ENCODE results near the gene SPTAN1.
"Not testable (repeated sequence)": the region's sequence is repeated elsewhere in the genome, so short reads cannot be mapped to it uniquely, and the experiment has no call there.

Gene SPTAN1

DNA sequence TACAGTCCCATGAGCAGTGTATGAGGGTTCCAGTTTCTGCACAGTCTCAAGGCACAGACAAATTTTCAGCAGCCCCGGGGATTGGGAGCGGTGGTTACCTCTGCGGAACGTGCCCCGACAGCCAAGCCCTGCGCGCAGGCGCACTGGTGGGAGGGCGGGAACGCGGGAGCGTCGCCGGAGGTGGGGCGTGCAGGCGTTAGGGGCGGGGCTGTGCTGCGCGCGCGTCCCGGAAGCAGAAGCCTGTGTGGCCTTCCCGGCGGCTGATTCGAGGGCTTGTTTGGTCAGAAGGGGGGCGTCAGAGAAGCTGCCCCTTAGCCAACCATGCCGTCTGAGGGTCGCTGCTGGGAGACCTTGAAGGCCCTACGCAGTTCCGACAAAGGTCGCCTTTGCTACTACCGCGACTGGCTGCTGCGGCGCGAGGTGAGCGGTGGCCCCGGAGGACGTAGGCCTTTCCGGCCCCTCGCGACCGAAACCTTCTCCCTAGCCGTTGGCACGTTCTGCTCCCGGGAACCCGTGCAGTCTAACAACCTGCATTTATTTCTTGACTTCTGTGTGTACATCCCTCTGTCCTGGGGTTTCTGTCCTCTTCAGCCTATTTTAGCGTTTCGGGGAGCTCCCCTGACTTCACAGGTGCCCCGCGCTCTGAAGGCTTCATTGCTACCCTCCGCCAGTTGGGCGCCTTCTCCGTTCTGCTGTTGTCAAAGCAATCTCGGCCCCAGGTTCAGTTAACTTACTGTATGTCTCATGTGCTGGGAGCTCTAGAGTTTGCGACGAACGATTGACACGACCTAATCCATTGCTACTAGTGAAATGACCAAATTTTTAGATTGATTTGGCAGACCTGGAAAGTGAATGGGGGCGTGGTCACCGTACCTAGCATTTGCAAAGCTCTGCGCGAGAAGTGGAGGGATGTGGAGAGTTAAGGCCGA lies 47.6 kb upstream of the SPTAN1 start, which contains the start of gene GLE1:
TSS of gene GLE1 (plus strand) at position 235 of the 929 bp plus-strand sequence. CDS start at position 322, 87 bp downstream.
- no peaks in the 10 kb centered on the region for H4K20me1 ChIP-seq (ENCODE audit: insufficient read depth, low read length)
- H3K9ac ChIP-seq (ENCODE audit: low read length) = peak within 1 kb of the TSS; percentile 82
- H3K4me2 ChIP-seq (ENCODE audit: low read length) = peak within 1 kb of the TSS; percentile 79
- H3K4me1 ChIP-seq (ENCODE audit: insufficient read depth, low read length, severe bottlenecking) = peaks cover 14% of the 10 kb centered on the region
- H3K79me2 ChIP-seq (ENCODE audit: insufficient read depth, low read length) = peaks cover 16% of the 10 kb centered on the region
- H3K36me3 ChIP-seq (ENCODE audit: insufficient read depth, low read length) = peaks cover 37% of the 10 kb centered on the region
- H2AFZ ChIP-seq (ENCODE audit: low read length) = no peak within 1 kb of the TSS
- H3F3A ChIP-seq (ENCODE audit: insufficient read depth, low read length) = no peaks in the 10 kb centered on the region; the same call in 1 of the 2 replicates
- no peaks in the 10 kb centered on the region for H3K9me3 ChIP-seq (ENCODE audit: low read length)
- no peaks in the 10 kb centered on the region for H3K27me3 ChIP-seq (ENCODE audit: insufficient read depth, low read length)
- H3K27ac ChIP-seq (ENCODE audit: low read depth, low read length, poor library complexity, severe bottlenecking) = peak within 1 kb of the TSS; percentile 16
- H3K4me3 ChIP-seq (ENCODE audit: low read depth, low read length, poor library complexity, severe bottlenecking) = peak within 1 kb of the TSS; percentile 91
- no peak for TF ChIP-seq EZH2 (IDR thresholded peaks at IDR 0.05; ENCODE audit: borderline replicate concordance, low read length)
- TF ChIP-seq, protein P1, sequence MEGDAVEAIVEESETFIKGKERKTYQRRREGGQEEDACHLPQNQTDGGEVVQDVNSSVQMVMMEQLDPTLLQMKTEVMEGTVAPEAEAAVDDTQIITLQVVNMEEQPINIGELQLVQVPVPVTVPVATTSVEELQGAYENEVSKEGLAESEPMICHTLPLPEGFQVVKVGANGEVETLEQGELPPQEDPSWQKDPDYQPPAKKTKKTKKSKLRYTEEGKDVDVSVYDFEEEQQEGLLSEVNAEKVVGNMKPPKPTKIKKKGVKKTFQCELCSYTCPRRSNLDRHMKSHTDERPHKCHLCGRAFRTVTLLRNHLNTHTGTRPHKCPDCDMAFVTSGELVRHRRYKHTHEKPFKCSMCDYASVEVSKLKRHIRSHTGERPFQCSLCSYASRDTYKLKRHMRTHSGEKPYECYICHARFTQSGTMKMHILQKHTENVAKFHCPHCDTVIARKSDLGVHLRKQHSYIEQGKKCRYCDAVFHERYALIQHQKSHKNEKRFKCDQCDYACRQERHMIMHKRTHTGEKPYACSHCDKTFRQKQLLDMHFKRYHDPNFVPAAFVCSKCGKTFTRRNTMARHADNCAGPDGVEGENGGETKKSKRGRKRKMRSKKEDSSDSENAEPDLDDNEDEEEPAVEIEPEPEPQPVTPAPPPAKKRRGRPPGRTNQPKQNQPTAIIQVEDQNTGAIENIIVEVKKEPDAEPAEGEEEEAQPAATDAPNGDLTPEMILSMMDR (IDR thresholded peaks at IDR 0.05; ENCODE audit: low read length) = no peak
- no peaks in the 10 kb centered on the region for H3K9me2 ChIP-seq (ENCODE audit: low read depth, low read length)

DNA sequence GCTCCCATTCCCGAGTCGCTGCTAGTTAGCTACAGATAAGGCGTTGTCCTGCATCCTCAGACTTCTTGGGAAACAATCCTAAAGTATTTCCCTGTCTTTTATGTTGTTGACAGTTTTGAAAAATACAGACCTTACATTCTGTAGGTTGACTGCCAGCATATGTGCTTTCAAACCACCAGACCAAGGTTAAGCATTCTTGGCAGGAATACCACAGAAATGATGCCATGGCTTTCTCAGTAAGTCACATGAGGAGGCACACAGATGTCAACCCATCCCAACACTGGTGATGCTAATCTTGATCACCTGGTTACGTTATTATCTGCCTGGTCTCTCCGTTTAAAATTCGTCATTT lies 47.0 kb upstream of the SPTAN1 start:
- H3K4me2 ChIP-seq (ENCODE audit: low read length) = peak overlapping the region; percentile 79
- no peak overlapping the region for H2AFZ ChIP-seq (ENCODE audit: low read length)
- H3K27me3 ChIP-seq (ENCODE audit: insufficient read depth, low read length) = no peaks in the 10 kb centered on the region
- no peaks in the 10 kb centered on the region; the same call in 1 of the 2 replicates for H3F3A ChIP-seq (ENCODE audit: insufficient read depth, low read length)
- peaks cover 14% of the 10 kb centered on the region for H3K4me1 ChIP-seq (ENCODE audit: insufficient read depth, low read length, severe bottlenecking)
- H3K79me2 ChIP-seq (ENCODE audit: insufficient read depth, low read length) = peaks cover 16% of the 10 kb centered on the region
- peaks cover 37% of the 10 kb centered on the region for H3K36me3 ChIP-seq (ENCODE audit: insufficient read depth, low read length)
- H3K4me3 ChIP-seq (ENCODE audit: low read depth, low read length, poor library complexity, severe bottlenecking) = peak overlapping the region; percentile 91
- TF ChIP-seq, protein P1 (IDR thresholded peaks at IDR 0.05; ENCODE audit: low read length) = no peak
- no peak for TF ChIP-seq EZH2 (IDR thresholded peaks at IDR 0.05; ENCODE audit: borderline replicate concordance, low read length)
- H4K20me1 ChIP-seq (ENCODE audit: insufficient read depth, low read length) = no peaks in the 10 kb centered on the region
- H3K9me3 ChIP-seq (ENCODE audit: low read length) = no peaks in the 10 kb centered on the region
- peak overlapping the region; percentile 82 for H3K9ac ChIP-seq (ENCODE audit: low read length)
- no peak overlapping the region for H3K27ac ChIP-seq (ENCODE audit: low read depth, low read length, poor library complexity, severe bottlenecking)
- H3K9me2 ChIP-seq (ENCODE audit: low read depth, low read length) = no peaks in the 10 kb centered on the region

DNA sequence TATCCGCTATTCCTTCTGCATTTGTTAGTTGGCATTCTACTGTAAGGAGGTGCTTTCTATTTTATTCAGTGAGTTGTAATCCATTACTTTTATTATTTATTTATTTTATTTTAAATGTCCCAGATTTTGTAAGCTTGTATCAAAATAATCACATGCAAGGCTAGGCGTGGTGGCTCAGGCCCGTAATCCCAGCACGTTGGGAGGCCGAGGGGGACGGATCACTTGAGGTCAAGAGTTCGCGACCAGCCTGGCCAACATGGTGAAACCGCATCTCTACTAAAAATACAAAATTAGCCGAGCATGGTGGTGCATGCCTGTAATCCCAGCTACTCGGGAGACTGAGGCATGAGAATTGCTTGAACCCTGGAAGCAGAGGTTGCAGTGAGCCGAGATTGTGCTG lies 46.5 kb upstream of the SPTAN1 start:
- Histone ChIP-seq H3K36me3 (ENCODE audit: insufficient read depth, low read length) (peaks cover 32% of the 10 kb centered on the region), H3K4me3 (ENCODE audit: low read depth, low read length, poor library complexity, severe bottlenecking) (peak overlapping the region; percentile 91), H3K79me2 (ENCODE audit: insufficient read depth, low read length) (peaks cover 16% of the 10 kb centered on the region), H3K4me1 (ENCODE audit: insufficient read depth, low read length, severe bottlenecking) (peaks cover 14% of the 10 kb centered on the region), H3K9ac (ENCODE audit: low read length) (peak overlapping the region; percentile 82), H3K4me2 (ENCODE audit: low read length) (peak overlapping the region; percentile 79)
- H3K27me3 ChIP-seq (ENCODE audit: insufficient read depth, low read length); H2AFZ ChIP-seq (ENCODE audit: low read length); H3K9me2 ChIP-seq (ENCODE audit: low read depth, low read length); H3F3A ChIP-seq (ENCODE audit: insufficient read depth, low read length); H3K9me3 ChIP-seq (ENCODE audit: low read length); H3K27ac ChIP-seq (ENCODE audit: low read depth, low read length, poor library complexity, severe bottlenecking); H4K20me1 ChIP-seq (ENCODE audit: insufficient read depth, low read length): not testable (repeated sequence)

All from OCI-LY1 (cell line).